H9 (cell line): ENCODE measurements around the gene HLTF. TPM values are rescaled to one million over a fixed set of nuclear protein-coding genes. Genes with fewer than 3 reads are reported as not detected.
A peak's percentile ranks its signal among the peaks of the same experiment; 100 is the strongest.

Experiments
- DNase-seq: peaks from one replicate; pipeline ENCODE4 v3.0.0-alpha.2; 2017
- H2AFZ ChIP-seq: one replicate; pipeline ENCODE4 v1.6.1; 2013; ENCODE audit warnings: mild to moderate bottlenecking, low read length, control low read depth, moderate library complexity
- H2AK5ac ChIP-seq: 2 replicates; pipeline ENCODE4 v1.6.1; 2013; ENCODE audit warnings: low read length, control low read depth, mixed read lengths; ENCODE audit not compliant: insufficient read length
- H2BK120ac ChIP-seq: one replicate; pipeline ENCODE4 v1.6.1; 2013; ENCODE audit warnings: low read depth, mild to moderate bottlenecking, low read length, control low read depth, inconsistent platforms; ENCODE audit not compliant: poor library complexity, severe bottlenecking
- H2BK12ac ChIP-seq: 2 replicates; pipeline ENCODE4 v1.6.1; 2013; ENCODE audit warnings: low read length, control low read depth, mixed read lengths, low read depth; ENCODE audit not compliant: insufficient read length
- H2BK15ac ChIP-seq: 2 replicates; pipeline ENCODE4 v1.6.1; 2013; ENCODE audit warnings: low read depth, low read length, control low read depth
- H2BK20ac ChIP-seq: one replicate; pipeline ENCODE4 v1.6.1; 2013; ENCODE audit warnings: low read depth, mild to moderate bottlenecking, low read length, control low read depth, inconsistent platforms; ENCODE audit not compliant: poor library complexity, severe bottlenecking
- H2BK5ac ChIP-seq: 2 replicates; pipeline ENCODE4 v1.6.1; 2013; ENCODE audit warnings: low read length, control low read depth, mixed read lengths; ENCODE audit not compliant: insufficient read length
- H3K14ac ChIP-seq: 2 replicates; pipeline ENCODE4 v1.6.1; 2013; ENCODE audit warnings: low read length, control low read depth; ENCODE audit not compliant: insufficient read depth
- H3K18ac ChIP-seq: 2 replicates; pipeline ENCODE4 v1.6.1; 2013; ENCODE audit warnings: low read depth, mild to moderate bottlenecking, mixed read lengths, low read length, control low read depth; ENCODE audit not compliant: insufficient read length
- H3K23ac ChIP-seq: 2 replicates; pipeline ENCODE4 v1.6.1; 2013; ENCODE audit warnings: low read length, control low read depth, mixed read lengths, low read depth; ENCODE audit not compliant: insufficient read length
- H3K23me2 ChIP-seq: 2 replicates; pipeline ENCODE4 v1.6.1; 2013; ENCODE audit warnings: low read depth, mild to moderate bottlenecking, mixed read lengths, low read length, control low read depth; ENCODE audit not compliant: insufficient read length, poor library complexity, severe bottlenecking
- H3K27ac ChIP-seq: 2 replicates; pipeline ENCODE4 v1.5.1; 2013; ENCODE audit warnings: low read length, control low read depth, mixed read lengths, low read depth; ENCODE audit not compliant: insufficient read length
- H3K27me3 ChIP-seq: 2 replicates; pipeline ENCODE4 v1.6.1; 2013; ENCODE audit warnings: low read length, control low read depth, inconsistent platforms; ENCODE audit not compliant: insufficient read depth
- H3K4ac ChIP-seq: 2 replicates; pipeline ENCODE4 v1.6.1; 2013; ENCODE audit warnings: low read depth, mild to moderate bottlenecking, control low read depth, inconsistent platforms, low read length, moderate library complexity
- H3K4me1 ChIP-seq: 2 replicates; pipeline ENCODE4 v1.6.1; 2013; ENCODE audit warnings: low read length, control low read depth, inconsistent platforms; ENCODE audit not compliant: insufficient read depth
- H3K4me2 ChIP-seq: 2 replicates; pipeline ENCODE4 v1.6.1; 2013; ENCODE audit warnings: low read length, control low read depth, mixed read lengths; ENCODE audit not compliant: insufficient read length, insufficient read depth
- H3K56ac ChIP-seq: 2 replicates; pipeline ENCODE4 v1.6.1; 2013; ENCODE audit warnings: low read depth, mild to moderate bottlenecking, mixed read lengths, low read length, control low read depth; ENCODE audit not compliant: insufficient read length
- H3K79me1 ChIP-seq: 2 replicates; pipeline ENCODE4 v1.6.1; 2013; ENCODE audit warnings: low read depth, mild to moderate bottlenecking, moderate library complexity, low read length, control low read depth, inconsistent platforms; ENCODE audit not compliant: insufficient read depth, poor library complexity, severe bottlenecking
- H3K79me2 ChIP-seq: 2 replicates; pipeline ENCODE4 v1.6.1; 2013; ENCODE audit warnings: low read length, control low read depth, inconsistent platforms; ENCODE audit not compliant: insufficient read depth
- H3K9ac ChIP-seq: 2 replicates; pipeline ENCODE4 v1.6.1; 2013; ENCODE audit warnings: low read length, control low read depth, mixed read lengths; ENCODE audit not compliant: insufficient read length; ENCODE audit errors: extremely low read depth
- H3K9me3 ChIP-seq: one replicate; pipeline ENCODE4 v1.6.1; 2013; ENCODE audit warnings: low read depth, low read length, inconsistent platforms; ENCODE audit not compliant: control insufficient read depth
- H3T11ph ChIP-seq: one replicate; pipeline ENCODE4 v1.6.1; 2013; ENCODE audit warnings: mild to moderate bottlenecking, low read length, control low read depth, inconsistent platforms
- H4K20me1 ChIP-seq: one replicate; pipeline ENCODE4 v1.6.1; 2013; ENCODE audit not compliant: control insufficient read depth, insufficient read length, insufficient read depth
- H4K5ac ChIP-seq: 2 replicates; pipeline ENCODE4 v1.6.1; 2013; ENCODE audit warnings: low read depth, mild to moderate bottlenecking, mixed read lengths, low read length, control low read depth; ENCODE audit not compliant: insufficient read length
- H4K8ac ChIP-seq: replicated peaks from 2 replicates; pipeline ENCODE4 v1.6.1; 2013; ENCODE audit warnings: low read length, control low read depth, mixed read lengths, low read depth; ENCODE audit not compliant: insufficient read length
- H4K91ac ChIP-seq: 2 replicates; pipeline ENCODE4 v1.6.1; 2013; ENCODE audit warnings: low read depth, mild to moderate bottlenecking, moderate library complexity, mixed read lengths, low read length, control low read depth; ENCODE audit not compliant: insufficient read length
- H3K27ac Mint-ChIP-seq, 3 experiments: 2 replicates in 2 of 3; 3 replicates in 1 of 3; pipeline ENCODE4 v1.8.0; 2020 to 2021; ENCODE audit warnings: mixed read lengths in 3 of 3, mild to moderate bottlenecking in 1 of 3, moderate library complexity in 1 of 3
- H3K27me3 Mint-ChIP-seq: 2 replicates; pipeline ENCODE4 v1.8.0; 2021; ENCODE audit warnings: low read depth, mild to moderate bottlenecking, moderate library complexity, mixed read lengths
- H3K36me3 Mint-ChIP-seq, 3 experiments: 2 replicates in 2 of 3; 3 replicates in 1 of 3; pipeline ENCODE4 v1.8.0; 2020 to 2021; ENCODE audit warnings: low read depth in 3 of 3, mixed read lengths in 3 of 3; ENCODE audit not compliant: insufficient read depth in 1 of 3
- H3K4me1 Mint-ChIP-seq, 2 experiments: 2 replicates each; pipeline ENCODE4 v1.8.0; 2020; ENCODE audit warnings: mixed read lengths in 2 of 2
- H3K4me3 Mint-ChIP-seq, 2 experiments: 2 replicates in 1 of 2; 3 replicates in 1 of 2; pipeline ENCODE4 v1.8.0; 2020 to 2021; ENCODE audit warnings: mild to moderate bottlenecking in 2 of 2, mixed read lengths in 2 of 2, moderate library complexity in 1 of 2
- H3K9me3 Mint-ChIP-seq, 2 experiments: 2 replicates in 1 of 2; 3 replicates in 1 of 2; pipeline ENCODE4 v1.8.0; 2020; ENCODE audit warnings: mild to moderate bottlenecking in 2 of 2, mixed read lengths in 2 of 2, moderate library complexity in 1 of 2
- WGBS: extraction: QIAGEN DNeasy Blood & Tissue Kit; methylation state at CpG from one replicate; pipeline ENCODE4 v1.1.7; 2013; ENCODE audit warnings: missing lambda C conversion rate, low lambda C conversion rate, mixed read lengths; ENCODE audit not compliant: insufficient read length; ENCODE audit errors: extremely low coverage; 5-methylcytosine and 5-hydroxymethylcytosine counted together
- total RNA-seq: library from RNA; stranded (reverse); gene quantifications from 2 replicates; pipeline ENCODE4 v1.2.1, GENCODE V29; 2021
- TF ChIP-seq, protein P1 (sequence below): fragments of 200-600 bp; sonication (generic); conservative IDR thresholded peaks from 3 replicates; pipeline ENCODE4 v1.8.0; 2021; ENCODE audit warnings: antibody characterized with exemption, mild to moderate bottlenecking

The HLTF gene
- total RNA-seq, 1 experiment from 2014 or later = 41.5 TPM

DNA sequence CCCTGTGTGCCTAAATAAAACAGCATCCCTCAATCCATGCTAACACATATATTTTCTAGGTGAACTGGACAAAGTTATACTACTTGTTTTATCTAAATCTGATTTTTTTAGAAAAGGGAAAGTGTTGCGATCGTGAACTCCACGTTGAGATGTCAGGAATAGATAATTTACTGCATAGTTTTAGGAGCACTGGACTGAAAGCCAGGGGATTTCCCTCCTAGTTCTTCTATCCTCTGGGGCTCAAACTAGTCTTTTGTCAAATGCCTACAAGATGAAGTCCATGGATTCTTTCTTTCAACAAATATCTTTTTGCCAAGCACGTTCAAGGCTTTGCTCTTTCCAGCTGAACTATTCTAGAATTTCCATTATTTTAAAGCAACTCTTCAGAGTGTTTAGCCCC, 42.5 kb upstream of the HLTF start:
- H3K79me1 ChIP-seq = peaks cover 4% of the 10 kb centered on the region
- no peak overlapping the region for H3K27ac Mint-ChIP-seq
- peak overlapping the region; percentile 50 for H3K4me2 ChIP-seq
- H3K23ac ChIP-seq = no peak overlapping the region
- H3K9ac ChIP-seq = peak overlapping the region; percentile 66
- H3K27ac ChIP-seq = no peak overlapping the region
- peaks cover 1 to 32% (median 7%) of the 10 kb centered on the region in 3 experiments; a peak in 5 of 7 replicates for H3K36me3 Mint-ChIP-seq
- peak overlapping the region; percentile 88 for H3K4me3 Mint-ChIP-seq
- H3K23me2 ChIP-seq = no peaks in the 10 kb centered on the region
- peaks cover 36% of the 10 kb centered on the region in 2 experiments for H3K4me1 Mint-ChIP-seq
- no CpG with 5 or more reads among the region's 4 CpGs for WGBS
- no peak overlapping the region for H2BK20ac ChIP-seq
- no peak overlapping the region for H3K14ac ChIP-seq
- no peak overlapping the region for H4K5ac ChIP-seq
- H2BK12ac ChIP-seq = no peak overlapping the region
- H4K91ac ChIP-seq = no peak overlapping the region
- H3K9me3 Mint-ChIP-seq = peaks cover 0 to 6% of the 10 kb centered on the region in 2 experiments; a peak in 3 of 5 replicates
- no peak overlapping the region for H2BK15ac ChIP-seq
- peaks cover 3% of the 10 kb centered on the region; the same call in 1 of the 2 replicates for H3K4me1 ChIP-seq
- H4K8ac ChIP-seq = no peak overlapping the region
- peaks cover 6% of the 10 kb centered on the region; the same call in 1 of the 2 replicates for H3K27me3 Mint-ChIP-seq
- H2AK5ac ChIP-seq = no peak overlapping the region
- H2BK120ac ChIP-seq = no peak overlapping the region
- no peak for DNase-seq
- no peak overlapping the region for H2AFZ ChIP-seq
- H3K9me3 ChIP-seq = no peaks in the 10 kb centered on the region
- no peak overlapping the region for H2BK5ac ChIP-seq
- H3T11ph ChIP-seq = no peak overlapping the region
- peaks cover 2% of the 10 kb centered on the region; the same call in 1 of the 2 replicates for H3K79me2 ChIP-seq
- H3K27me3 ChIP-seq = no peaks in the 10 kb centered on the region
- no peaks in the 10 kb centered on the region for H4K20me1 ChIP-seq
- H3K18ac ChIP-seq = no peak overlapping the region
- H3K4ac ChIP-seq = no peak overlapping the region
- TF ChIP-seq, protein P1, sequence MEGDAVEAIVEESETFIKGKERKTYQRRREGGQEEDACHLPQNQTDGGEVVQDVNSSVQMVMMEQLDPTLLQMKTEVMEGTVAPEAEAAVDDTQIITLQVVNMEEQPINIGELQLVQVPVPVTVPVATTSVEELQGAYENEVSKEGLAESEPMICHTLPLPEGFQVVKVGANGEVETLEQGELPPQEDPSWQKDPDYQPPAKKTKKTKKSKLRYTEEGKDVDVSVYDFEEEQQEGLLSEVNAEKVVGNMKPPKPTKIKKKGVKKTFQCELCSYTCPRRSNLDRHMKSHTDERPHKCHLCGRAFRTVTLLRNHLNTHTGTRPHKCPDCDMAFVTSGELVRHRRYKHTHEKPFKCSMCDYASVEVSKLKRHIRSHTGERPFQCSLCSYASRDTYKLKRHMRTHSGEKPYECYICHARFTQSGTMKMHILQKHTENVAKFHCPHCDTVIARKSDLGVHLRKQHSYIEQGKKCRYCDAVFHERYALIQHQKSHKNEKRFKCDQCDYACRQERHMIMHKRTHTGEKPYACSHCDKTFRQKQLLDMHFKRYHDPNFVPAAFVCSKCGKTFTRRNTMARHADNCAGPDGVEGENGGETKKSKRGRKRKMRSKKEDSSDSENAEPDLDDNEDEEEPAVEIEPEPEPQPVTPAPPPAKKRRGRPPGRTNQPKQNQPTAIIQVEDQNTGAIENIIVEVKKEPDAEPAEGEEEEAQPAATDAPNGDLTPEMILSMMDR = no peak
- no peak overlapping the region for H3K56ac ChIP-seq
